GM18951 (cell line): ENCODE measurements around the gene TBC1D1.

Experiments used
- POLR2A ChIP-seq: IDR thresholded peaks from 4 replicates; pipeline ENCODE4 v1.6.1; 2011; ENCODE audit warnings: mild to moderate bottlenecking; ENCODE audit not compliant: insufficient read length, insufficient read depth; ENCODE audit errors: extremely low read depth
- in situ Hi-C: fragments of 300-500 bp; cut with MboI; formaldehyde crosslinking; loops from one replicate; pipeline ENCODE4 v1.12.0; 2022; ENCODE audit warnings: low sequenced_read_pairs, mixed read lengths, inconsistent platforms; ENCODE audit not compliant: unreplicated experiment

Gene TBC1D1

DNA sequence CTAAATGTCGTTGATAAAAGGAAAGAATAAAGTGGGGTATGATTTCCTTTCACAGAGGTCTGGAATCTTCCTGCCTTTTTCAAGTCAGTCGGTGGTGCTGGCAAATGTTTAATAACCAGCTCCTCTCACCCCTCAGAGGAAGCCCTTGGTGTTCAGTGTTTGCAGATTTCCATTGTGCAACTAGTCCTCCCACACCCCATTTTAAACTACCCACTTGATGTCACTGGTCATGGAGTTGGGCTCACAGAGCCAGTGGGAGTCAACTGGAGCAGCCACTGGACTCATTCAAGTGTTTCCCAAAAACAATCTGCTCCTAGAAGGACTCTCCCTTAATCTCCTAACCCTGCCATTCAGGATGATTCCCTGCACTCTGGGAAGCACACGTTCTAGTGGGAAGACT, 218.5 kb downstream of the TBC1D1 start:
- TF ChIP-seq POLR2A: no peak
- in situ Hi-C loops: no loop called here

DNA sequence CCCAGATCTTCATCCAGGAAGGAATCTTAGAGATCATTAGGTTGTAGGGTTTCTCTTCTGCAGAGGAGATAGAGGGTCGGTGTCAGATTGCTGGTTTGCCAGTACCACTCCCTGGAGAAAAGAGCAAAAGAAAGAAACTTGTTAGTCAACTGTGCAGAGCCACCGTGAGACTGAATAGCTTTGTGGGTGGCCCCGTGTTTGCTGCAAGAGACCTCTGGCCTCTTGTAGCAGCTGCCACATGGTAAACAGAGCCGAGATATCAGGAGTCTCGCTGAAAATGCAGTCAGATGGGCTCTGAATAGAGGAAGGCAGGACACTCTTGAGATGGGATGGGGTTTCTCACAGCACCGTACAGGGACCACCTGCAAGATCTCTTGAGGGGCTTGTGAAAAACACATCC, 219.0 kb downstream of the TBC1D1 start:
- TF ChIP-seq POLR2A: no peak

GRCh38 chr4:38111024-38111423, 220.1 kb downstream of the TBC1D1 start:
- TF ChIP-seq POLR2A: no peak
- in situ Hi-C loops: no loop called here

More for the DNA sequence above, 219.0 kb downstream of the TBC1D1 start:
- in situ Hi-C loops: no loop called here

GRCh38 chr4:38111717-38112116, 220.8 kb downstream of the TBC1D1 start:
- no peak for TF ChIP-seq POLR2A
- in situ Hi-C loops: no loop called here

DNA sequence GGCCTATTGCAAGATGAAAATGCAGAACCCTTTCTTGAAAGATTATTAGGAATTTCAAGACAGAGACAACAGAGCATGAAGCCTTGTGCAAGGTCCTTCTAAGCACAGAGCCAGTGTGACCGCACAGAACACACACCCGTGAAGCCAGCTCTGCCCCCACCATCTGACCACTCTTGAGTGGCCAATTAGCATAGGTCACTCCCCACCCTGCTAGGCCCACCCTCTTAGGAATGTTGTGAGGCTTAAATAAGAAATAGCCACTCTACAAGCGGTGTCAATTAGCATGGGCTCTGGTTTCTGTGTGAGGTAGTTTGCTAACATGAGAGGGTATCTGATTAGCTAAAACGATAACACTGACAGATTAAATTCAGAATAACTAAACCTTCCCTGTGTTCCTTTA, 222.2 kb downstream of the TBC1D1 start:
- in situ Hi-C loops: no loop called here
- no peak for TF ChIP-seq POLR2A

DNA sequence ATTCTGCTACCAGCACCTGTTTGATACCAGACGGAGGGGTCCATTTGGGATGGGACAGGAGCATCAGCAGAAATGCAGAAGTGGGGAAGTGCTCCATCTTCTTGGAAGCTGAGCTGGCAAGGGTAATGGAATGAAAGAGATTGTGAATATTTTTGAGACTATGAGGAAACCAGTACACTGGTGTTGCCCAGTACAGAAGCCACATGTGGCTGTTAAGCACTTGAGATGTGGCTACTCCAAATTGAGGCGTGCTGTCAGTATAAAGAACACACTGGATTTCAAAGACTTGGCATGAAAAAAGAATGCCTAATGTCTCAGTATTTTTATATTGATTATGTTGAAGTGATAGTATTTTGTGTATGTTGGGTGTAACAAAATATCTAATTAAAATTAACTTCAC, 222.7 kb downstream of the TBC1D1 start:
- no peak for TF ChIP-seq POLR2A
- in situ Hi-C loops: no loop called here

- no peak for TF ChIP-seq POLR2A
- in situ Hi-C loops: no loop called here
Observed at GRCh38 chr4:38114386-38115150, 223.7 kb downstream of the TBC1D1 start.

GRCh38 chr4:38115601-38116000, 224.7 kb downstream of the TBC1D1 start:
- in situ Hi-C loops: no loop called here
- no peak for TF ChIP-seq POLR2A

DNA sequence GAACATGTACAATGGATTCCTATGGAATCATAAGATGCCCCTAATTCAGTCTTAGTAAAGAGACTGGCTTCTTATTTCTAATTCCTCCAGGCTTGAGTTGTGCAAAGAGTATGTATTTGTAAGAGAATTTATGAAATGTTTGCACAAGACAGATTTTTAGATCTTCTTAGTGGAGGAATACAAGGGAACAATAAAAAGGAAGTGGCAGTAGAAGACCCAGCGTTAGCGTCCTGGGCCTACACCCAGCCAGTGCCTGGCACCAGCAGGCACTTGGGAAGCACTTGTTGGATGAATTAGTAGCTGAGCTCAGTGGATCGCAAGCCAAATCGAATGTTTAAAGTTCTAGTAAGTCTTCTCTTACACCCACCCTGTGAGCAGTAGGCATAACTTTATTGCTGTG, 226.7 kb downstream of the TBC1D1 start:
- in situ Hi-C loops: no loop called here
- no peak for TF ChIP-seq POLR2A

- in situ Hi-C loops: loop anchor here (5.0 kb wide), 1 partner anchor 33 kb away; no protein-coding TSS in a partner anchor
- no peak for TF ChIP-seq POLR2A
Observed at GRCh38 chr4:38119668-38120385, 228.9 kb downstream of the TBC1D1 start.

GRCh38 chr4:38120772-38121171, 229.9 kb downstream of the TBC1D1 start:
- in situ Hi-C loops: loop anchor here (5.0 kb wide), 1 partner anchor 33 kb away; no protein-coding TSS in a partner anchor

DNA sequence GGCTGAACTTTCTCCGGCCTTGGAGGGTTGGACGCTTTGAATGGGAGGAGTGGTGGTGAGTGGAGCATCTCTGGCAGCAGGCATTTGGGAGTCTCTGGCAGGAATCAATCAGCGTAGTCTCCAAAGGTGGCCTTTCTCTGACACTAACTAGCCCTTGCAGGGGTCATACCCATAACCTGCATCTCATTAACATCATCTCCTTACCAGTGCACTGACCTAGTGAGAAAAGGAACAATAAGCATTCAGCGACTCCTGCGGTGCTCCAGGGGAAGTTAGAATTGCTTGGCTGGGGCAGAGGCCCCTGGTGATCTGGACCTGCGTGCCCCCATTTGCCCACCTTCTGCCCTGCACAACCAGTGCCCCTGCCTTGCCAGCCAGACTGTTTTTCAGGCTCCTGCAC, 231.2 kb downstream of the TBC1D1 start:
- in situ Hi-C loops: loop anchor here (5.0 kb wide), 1 partner anchor 35 kb away; no protein-coding TSS in a partner anchor
- no peak for TF ChIP-seq POLR2A

More at GRCh38 chr4:38120772-38121171, 229.9 kb downstream of the TBC1D1 start:
- TF ChIP-seq POLR2A: no peak

- in situ Hi-C loops: loop anchor here (5.0 kb wide), 1 partner anchor 36 kb away; no protein-coding TSS in a partner anchor
- TF ChIP-seq POLR2A: no peak
Observed at GRCh38 chr4:38123555-38123954, 232.7 kb downstream of the TBC1D1 start.
